ENCODE results near the gene GP5.
A peak's percentile ranks its signal among the peaks of the same experiment; 100 is the strongest.

GP5 gene

DNA sequence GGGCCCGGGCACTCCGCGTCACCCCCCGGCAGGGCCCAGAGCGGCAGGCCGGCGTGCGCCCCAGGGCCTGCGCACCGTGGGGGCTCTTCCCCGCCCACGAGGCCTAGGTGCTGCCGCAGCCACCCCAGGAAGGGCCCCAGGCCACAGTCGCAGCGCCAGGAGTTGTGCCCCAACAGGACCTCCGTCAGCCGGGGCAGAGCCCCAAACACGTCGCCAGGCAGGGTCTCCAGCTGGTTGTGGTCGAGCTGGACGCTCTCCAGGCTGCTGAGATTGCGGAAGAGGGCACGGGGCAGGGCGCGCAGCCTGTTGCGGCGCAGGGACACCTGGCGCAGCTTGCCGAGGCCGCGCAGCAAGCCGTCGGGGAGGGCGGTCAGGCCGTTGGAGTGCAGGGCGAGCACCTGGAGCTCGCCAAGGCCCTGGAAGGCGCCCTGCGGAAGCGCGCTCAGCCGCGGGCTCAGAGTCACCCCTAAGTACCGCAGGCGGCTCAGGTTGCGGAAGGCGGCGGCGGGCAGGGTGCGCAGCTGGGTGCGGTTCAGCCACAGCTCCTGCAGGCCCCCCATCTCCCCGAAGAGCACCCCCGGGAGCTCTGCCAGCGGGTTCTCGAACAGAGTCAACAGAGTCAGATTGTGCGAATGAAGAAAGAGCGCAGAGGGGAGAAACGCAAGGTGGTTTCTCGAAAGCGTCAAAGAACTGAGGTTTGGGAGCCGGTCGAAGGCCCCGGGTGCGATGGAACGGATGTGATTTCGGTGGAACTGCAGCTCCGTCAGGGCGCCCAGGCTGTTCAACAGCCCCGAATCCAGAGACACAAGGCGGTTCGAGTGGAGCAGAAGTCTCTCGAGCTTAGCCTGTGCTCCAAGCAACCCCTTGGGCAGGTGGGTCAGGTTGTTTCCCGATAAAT lies 2.0 kb downstream of the GP5 start:
- DNase-seq: peak; percentile 33

DNA sequence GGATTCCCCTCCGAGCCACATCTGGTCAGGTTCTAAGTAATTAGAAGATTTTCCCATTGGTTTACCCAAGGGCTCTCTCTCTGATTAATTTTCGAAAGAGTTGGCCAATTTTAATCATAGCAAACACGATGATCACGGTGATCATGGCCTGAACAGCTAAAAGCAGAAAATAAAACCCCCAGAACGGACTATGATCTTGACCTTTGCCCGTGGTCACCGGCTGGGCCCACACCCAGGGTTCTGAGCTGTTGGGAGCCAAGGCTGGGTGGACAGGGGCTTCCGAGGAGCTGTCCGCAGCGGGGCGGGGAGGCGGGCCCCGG lies 2.6 kb downstream of the GP5 start:
- no peak for DNase-seq

DNA sequence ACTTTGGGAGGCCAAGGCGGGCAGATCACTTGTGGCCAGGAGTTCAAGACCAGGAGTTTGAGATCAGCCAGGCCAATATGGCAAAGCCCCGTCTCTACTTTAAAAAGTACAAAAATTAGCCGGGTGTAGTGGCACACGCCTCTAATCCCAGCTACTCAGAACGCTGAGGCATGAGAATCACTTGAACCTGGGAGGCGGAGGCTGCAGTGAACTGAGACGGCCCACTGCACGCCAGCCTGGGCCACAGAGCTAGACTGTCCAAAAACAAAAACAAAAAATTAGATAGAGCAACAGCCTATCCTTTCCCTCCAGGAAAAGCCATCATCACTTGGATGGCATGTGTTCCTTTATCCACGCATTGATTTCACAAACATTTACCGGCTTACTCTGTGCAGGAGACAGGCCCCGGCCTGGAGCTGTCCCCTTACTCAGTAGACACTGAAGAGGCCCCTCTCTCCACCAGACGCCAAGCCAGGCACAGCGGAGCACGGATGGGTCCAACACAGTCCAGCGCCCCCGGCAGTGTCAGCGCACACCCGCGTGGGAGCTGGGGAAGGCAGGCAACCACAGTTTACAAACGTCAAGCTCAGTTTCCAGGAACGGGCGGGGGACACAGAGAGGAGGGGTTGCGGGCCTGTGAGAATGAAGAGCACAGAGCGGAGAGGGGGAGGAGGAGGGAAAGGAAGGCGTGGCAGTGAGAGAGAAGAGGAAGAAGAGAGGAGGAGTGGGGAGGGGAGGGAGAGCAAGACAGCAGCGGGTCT lies 3.1 kb downstream of the GP5 start:
- peak; percentile 63 for DNase-seq

DNA sequence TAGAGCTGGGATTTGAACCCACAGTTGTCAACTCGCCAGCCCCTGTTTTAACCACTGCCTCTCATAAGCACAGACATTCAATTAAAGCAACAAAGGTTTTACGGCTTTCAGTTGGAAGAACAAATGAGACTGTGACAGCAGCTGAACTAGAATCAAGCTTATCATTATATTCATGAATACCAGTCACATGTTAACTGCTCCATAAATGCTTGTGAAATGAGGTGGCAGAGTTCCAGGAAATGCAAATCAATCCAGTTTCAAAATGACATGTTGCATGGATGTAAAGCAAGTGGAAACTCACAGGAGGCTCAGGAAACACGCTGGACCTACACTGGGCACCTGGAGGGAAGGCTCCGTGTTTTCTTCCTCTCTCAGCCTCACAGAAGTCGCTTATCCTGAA lies 3.9 kb downstream of the GP5 start:
- no peak for DNase-seq

DNA sequence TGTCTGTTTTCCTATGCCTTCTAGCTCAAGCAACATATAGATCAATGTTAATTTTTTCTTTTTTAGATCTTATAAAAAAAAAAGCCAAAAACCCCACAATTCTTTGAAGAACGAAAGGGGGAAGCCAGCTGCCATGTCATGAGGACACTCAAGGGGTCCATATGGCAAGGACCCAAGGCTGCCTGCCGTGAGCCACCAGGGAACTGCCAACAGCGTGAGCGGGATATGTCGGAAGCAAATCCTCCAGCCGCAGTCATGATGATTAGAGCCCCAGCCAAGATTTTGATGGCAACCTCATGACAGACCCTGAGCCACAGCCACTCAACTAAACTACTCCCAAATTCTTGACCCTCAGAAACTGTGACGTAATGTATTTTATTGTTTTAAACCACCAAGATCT lies 6.5 kb downstream of the GP5 start:
- DNase-seq: no peak

DNA sequence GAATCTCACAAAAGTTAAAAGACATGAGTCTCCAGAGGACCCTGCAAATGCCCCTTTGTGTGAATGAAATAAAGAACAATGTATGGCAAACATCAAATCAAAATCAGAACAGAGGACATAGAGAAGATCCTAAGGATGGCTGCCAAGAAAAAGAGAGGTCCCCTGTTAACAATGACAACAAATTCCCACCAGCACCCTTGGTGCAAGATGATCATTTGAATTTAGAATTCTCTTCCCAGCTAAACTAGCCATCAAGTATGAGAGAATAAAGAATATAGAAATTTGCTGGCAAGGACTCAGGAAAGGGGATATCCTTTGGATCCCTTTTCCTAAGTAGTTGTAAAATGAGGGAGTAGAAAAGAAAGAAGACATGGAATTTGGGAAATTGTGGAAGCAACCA lies 8.2 kb downstream of the GP5 start:
- DNase-seq: no peak

DNA sequence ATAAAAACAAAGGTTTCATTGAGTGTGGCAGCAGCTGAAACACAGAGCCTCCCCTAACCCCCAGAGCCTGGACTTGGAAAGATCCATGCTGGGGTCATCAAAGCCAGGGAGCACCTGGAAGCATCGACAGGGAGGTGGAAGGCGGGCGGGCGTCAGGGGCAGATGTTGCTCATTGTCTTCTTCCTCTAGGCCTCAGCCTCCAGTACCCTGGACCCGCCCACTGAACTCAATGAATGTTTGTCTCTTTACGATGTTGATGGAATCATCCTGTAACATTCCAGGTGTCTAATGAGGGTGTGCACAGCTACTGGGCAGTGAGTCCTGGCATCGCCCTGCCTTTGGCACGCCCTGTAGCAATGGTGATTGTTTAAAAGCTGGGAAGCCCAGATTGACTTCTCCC lies 9.8 kb downstream of the GP5 start:
- DNase-seq: no peak

DNA sequence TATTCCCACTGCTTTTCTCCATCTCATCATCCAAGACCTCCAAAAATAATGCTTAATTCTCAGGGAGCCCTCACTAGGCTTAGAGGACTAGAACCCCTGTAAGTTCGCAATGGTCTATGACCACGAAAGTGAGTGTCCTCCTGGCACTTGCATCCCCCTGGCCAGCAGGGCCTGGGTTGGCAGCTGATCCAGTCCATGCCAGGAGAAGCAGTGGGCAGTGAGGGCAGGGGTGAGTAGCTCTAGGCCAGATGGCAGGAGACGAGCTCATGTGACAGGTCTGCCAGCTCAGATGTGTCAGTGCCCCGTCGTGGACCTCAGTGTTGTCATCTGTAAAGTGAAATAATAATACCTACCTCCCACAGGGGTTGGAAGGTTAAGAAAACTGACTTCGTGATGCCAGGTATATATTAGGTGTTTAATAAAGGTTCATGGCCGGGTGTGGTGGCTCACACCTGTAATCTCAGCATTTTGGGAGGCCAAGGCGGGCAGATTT lies 11.1 kb downstream of the GP5 start:
- DNase-seq: no peak

DNA sequence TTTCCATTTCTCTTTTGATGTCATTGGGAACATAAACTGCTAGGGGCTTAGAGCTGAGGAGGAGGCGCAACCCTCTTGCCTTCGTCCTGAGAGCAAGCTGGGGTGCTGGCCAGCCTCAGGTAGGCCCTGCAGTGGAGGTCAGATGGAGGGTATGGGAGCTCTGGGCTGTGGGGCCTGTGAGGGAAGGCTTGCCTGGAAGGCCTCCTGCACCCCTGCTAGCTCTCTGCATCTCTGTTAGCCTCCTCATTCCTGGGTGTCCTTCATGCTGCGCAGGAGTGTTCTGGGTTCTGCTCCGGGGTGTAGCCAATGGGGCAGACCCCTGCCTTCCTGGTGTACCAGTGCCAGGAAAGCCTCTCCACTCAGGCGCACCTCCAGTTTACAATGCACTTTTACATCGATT lies 11.8 kb downstream of the GP5 start:
- no peak for DNase-seq

DNA sequence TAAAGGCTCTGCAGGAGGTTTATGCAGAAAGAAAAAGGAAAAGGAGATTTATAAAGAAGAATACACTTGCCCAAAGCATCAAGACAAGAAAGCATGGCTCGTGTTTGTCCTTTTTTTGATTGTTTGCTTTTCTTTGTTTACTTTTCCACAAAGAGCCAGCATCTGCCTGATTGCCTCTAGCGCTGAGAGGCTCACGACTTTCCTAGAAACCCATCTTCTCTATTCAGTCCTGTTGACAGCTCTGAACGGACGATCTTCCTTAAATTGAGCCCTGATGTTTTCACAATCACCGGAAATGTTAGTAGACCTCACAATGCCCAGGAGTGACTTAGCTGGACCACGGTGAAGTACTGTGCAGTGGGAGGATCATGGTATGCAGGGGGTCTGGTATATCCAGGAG lies 12.4 kb downstream of the GP5 start:
- no peak for DNase-seq

DNA sequence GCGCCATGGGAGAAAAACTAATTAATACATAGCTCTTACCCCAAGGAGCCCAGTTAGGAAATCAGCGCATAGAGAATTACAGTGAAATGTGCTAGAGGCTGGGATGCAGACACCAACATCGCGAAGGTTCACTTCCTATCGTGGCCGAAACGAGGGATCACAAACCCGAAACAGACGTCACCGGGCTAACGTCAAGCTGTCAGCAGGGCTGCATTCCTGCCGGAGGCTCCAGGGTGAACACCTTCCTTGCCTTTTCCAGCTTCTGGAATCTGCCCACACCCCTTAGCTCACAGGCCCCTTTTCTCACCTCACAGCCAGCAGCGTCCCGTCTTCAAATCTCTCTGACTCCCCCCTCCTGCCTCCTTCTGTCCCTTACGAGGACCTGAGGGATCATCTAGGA lies 13.0 kb downstream of the GP5 start:
- DNase-seq: no peak

DNA sequence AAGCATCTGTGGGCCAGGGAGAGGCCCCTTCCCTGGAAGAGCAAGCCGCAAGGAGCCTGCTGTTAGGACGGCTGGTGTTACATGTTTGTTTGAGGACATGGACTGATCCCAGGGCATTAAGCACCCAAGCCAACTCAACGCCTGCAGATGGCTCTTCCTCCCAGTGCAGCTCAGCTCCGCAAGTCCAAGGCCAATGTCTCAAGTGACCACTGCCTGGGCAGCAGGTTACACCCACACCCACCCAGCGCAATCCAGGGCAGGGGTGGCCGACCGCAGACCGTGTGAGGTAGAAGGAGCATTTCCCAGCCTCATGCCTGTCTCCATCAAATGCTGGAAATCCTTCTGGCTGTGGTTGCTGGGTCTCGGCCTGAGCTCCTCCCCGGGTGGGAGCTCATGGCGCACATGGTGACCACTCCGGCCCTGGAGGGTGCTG lies 14.5 kb downstream of the GP5 start:
- no peak for DNase-seq

DNA sequence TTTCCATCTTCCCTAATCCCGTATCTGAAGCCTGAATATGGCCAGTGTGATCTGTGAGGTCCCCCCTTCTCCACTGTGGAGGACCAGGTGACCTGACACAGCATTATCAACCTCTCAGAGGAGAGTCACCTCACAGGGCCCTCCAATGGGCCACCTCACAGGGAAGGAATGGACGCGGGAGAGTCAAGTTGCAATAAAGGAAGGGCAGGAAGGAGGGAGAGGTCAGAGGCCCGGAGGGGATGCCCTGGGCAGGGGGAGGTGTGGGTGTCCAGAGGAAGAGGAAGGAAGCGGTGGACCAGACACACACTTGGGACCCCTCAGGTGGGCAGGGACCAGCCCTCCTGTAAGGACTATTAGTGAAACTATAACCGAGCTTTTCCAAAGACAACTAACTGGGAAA lies 14.9 kb downstream of the GP5 start:
- DNase-seq: no peak

DNA sequence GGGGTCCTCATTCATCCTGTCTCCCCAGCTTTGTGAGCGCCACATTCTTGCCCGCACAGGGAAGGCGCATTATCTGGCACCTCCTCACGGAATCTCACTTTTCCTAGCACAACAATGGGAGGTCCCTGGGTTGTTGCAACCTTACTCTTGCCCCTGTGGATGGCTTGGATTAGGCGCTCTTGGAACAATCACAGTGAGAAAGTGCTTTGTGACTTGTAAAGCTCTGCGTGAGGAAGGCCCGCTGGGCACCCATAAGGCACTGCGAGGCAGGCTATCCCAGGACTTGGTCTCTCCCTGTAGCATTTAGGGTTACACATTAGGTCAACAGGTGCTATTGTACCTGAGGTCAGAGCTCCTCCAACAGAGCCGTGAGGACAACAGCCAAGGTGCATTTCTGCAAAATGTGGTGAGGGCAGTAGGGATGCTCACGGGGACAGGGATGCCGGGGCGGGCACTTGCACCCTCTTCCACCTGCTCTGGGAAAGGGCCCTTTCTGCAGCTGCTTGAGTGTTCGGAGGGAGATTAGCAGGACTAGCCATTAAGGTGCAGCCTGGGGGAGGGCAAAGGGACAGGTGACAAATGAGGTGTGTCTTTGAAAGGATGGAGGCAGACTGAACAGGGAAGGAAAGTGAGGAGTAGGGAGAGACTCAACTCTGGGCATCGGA lies 15.7 kb downstream of the GP5 start:
- no peak for DNase-seq

DNA sequence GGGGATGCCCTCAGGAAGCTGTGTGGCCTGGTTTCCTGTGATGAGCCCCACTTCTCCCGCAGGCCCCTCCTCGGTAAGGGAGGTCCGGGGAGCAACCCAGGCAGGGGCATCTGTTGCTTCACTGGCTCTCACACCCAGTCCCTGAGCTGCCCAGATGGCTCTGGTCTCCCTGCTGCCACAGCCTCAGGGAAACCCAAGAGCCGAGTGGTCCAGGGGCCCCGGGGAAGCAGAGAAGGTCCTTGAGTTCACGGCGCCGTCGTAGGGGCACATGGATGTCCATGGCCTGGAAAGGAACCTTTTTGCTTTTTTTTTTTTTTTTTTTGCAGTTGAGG lies 16.2 kb downstream of the GP5 start:
- no peak for DNase-seq

DNA sequence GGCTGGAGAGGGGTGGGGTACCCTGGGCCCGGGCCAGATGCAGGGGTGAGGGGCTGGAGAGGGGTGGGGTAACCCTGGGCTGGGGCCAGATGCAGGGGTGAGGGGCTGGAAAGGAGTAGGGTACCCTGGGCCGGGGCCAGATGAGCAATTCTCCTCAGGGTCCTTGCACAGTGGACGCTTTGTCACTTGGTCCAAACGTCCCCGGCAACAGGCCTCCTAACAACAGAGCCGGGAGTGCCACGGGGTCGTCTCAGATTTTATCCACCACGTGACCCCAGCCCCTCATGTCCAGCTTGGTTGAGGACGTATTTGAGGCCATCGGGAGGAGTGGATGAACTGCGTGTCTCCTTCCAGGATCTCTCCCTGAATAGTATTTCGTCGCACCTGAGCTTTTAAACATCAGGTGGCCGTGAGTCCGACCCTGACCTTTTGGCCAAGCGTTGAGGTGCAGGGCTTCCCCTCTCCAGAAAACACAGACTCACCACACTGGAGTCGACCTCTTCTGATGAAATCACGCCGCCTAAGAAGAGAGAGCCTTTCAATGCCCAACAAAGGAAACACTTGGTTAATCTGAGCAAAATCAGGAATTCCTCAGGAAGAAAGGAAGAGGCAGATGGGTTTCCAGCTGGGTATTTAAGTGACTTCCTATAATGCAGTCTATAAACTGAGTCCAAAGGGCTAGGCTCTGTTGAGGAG lies 16.7 kb downstream of the GP5 start:
- DNase-seq: no peak

DNA sequence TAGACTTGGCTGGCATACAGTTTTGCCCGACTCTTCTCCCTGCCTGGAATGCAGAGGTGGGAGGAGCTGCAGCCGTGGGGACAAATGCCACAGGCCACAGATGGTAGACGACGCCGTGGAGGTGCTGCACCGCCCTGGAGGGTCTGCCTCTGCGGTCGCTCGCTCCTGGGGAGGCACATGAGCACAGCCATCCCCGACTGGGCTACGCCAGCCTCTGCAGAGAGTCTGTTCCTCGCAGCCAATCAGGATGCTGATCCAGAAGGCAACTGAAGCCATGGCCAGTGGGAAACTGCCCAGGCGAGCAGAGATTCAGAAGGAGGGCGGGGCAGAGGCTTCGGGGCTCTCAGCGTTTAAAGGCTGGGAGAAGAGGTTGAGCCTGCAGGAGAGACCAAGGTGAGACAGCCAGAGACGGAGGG lies 17.6 kb downstream of the GP5 start:
- no peak for DNase-seq

DNA sequence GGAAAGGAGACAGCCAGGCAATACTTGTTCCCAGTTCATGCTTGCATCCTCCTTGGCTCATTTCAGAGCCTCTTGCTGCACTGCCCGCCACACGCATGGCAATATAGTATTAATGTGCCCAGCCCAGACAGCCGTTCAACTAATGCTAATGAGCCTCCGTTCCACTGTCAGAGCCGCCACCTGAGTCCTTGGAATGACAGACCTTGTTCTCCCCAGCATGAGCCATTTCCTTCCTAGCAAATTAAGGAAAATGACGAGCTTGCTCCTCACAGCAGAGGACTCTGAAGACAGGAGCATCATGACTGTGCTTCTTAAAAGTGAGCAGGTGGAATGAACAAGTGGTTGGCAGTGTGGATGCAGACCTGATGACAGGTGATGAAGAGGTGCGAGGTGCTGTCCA lies 18.7 kb downstream of the GP5 start:
- no peak for DNase-seq

DNA sequence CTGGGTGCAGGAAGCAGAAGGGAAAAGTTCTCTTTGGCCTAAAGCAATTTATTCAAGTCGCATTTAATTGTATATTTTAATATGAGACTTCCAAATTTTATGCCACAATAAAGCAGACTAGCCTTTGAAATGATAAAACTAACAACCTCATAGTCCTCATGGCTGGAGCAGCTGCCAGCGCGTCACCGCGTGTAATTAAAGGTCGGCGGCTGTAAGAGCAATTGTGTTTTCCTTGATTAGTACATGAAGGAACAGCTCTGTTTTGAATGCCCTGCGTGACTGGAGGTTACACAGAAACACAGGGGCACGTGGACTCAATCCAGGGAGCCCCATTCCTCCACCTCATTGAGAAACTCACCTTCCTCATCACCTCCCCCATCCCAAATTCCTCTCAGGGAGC lies 19.4 kb downstream of the GP5 start:
- no peak for DNase-seq

DNA sequence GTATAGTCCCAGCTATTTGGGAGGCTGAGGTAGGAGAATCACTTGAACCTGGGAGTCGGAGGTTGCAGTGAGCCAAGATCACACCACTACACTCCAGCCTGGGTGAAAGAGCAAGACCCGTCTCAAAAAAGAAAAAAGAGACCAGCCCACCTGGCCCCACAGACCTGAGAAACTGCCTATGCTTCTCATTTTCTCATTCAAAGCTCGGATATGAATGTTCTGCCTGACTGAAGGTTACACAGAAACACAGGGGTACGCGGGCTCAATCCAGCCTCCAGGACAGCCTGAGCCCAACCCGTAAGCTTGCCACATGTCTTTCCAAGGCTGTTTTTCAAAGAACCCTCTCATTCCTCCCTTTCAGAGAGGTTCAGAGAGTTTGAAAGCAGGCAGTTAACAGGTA lies 19.8 kb downstream of the GP5 start:
- no peak for DNase-seq

DNA sequence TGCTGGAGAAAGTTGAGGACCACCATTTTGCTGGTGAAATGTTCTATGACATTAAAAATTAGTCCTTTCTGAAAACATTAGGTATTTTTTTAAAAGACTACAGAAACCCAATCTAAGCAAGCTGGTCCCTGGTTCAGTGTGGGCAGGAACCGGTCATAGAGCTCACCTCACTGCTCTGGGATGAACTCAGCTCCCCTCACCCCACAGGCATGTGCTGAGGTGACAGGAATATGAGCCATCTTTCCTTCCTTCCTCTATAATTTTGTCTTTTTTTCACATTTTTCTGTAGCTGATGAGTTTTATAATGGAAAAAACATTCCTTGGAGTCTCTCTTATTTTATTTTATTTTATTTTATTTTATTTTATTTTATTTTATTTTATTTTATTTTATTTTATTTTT lies 21.4 kb downstream of the GP5 start:
- no peak for DNase-seq

DNA sequence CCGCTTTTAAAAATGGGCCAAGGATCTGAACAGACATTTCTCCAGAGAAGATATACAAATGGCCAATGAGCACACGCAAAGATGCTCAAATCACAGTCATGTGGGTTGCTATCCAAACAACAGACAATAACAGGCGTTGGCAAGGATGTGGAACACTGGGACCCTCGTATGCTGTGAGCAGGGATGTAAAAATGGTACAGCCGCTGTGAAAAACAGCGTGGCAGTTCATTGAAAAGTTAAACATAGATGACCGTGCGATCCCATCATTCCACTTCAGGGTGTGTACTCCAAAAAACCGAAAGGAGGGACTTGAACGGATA lies 22.9 kb downstream of the GP5 start:
- no peak for DNase-seq

DNA sequence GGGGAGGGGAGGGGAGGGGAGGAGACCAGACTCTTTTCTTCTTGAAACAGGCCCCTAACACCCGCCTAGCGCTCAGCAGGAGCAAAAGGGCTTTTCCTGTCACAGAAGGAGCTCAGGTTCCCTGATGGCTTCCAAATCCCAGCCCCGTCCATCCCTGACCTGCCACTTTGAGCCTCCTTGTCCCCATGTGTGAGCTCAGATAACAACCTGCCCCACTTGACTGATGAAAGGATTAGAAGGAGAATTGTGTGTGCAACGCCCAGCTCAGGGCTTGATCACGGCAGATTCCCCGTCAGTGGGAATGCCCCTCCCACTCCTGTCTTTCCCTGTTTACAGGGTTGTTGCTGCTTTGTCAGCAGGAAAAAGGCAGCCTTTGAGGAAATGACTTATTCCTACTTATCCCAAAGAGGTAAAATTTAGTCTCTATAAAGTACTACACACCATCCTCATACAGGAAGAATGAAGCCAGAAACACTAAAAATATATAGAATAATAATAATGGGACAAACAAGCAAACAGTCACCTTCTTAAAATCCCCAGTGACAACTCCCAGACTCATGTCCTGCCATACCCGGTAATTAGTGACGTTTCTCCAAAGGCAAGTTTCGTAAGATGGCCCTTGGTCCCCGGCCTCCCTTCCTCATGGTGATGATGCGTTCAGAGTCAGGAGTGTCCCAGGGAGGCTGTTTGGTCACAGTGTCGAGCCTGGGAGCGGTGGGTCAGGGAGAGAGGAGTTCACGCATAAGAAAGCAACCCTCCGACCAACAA lies 23.4 kb downstream of the GP5 start:
- DNase-seq: no peak
